ENCODE results near the gene CCDC6. TPM values are rescaled to one million over a fixed set of nuclear protein-coding genes. Genes with fewer than 3 reads are reported as not detected.

CCDC6 gene
- total RNA-seq, 1 experiment from 2014 or later: 58.4 TPM

DNA sequence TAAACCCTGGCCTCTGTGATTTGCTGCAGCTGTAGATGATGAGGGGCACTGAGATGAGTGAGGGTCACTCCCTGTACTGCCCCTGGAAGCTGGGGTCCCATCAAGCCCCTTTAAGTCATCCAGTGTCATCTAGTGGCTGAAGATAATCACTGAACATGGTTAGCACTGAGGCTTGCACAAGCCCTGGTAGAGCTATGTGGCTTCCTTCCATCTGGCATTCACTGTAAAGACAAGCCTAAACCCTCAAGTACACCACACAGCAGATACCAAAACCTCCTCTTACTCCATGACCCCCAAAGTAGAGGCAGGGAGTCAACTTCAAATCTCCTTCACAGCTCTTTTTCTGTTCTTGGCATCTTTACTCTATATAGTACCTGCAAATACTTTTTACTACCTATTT lies 80.4 kb downstream of the CCDC6 start:
- peaks cover 27 to 43% of the 10 kb centered on the region in 2 experiments for H3K4me1 Mint-ChIP-seq
- peak overlapping the region in 1 of 3 experiments; percentile 8; a peak in 1 of 7 replicates for H3K27ac Mint-ChIP-seq

More for the DNA sequence above, 80.4 kb downstream of the CCDC6 start:
- DNase-seq: no peak
- Histone ChIP-seq H3K79me1 (ENCODE audit: insufficient read depth, low read depth, low read length, poor library complexity, severe bottlenecking) (peaks cover 11% of the 10 kb centered on the region), H4K8ac (replicated peaks; ENCODE audit: insufficient read length, low read depth, low read length) (no peak overlapping the region), H3K79me2 (ENCODE audit: insufficient read depth, low read length) (peaks cover 5% of the 10 kb centered on the region; the same call in 1 of the 2 replicates), H3K9ac (ENCODE audit: extremely low read depth, insufficient read length, low read length) (no peak overlapping the region), H3T11ph (ENCODE audit: low read length) (no peak overlapping the region), H2BK20ac (ENCODE audit: low read depth, low read length, poor library complexity, severe bottlenecking) (no peak overlapping the region), H3K56ac (ENCODE audit: insufficient read length, low read depth, low read length) (no peak overlapping the region), H2AFZ (ENCODE audit: low read length) (no peak overlapping the region), H2BK120ac (ENCODE audit: low read depth, low read length, poor library complexity, severe bottlenecking) (no peak overlapping the region), H3K18ac (ENCODE audit: insufficient read length, low read depth, low read length) (no peak overlapping the region), H3K4me1 (ENCODE audit: insufficient read depth, low read length) (no peaks in the 10 kb centered on the region), H2BK15ac (ENCODE audit: low read depth, low read length) (no peak overlapping the region), H2BK5ac (ENCODE audit: insufficient read length, low read length) (no peak overlapping the region), H4K91ac (ENCODE audit: insufficient read length, low read depth, low read length) (no peak overlapping the region), H3K27me3 (ENCODE audit: insufficient read depth, low read length) (no peaks in the 10 kb centered on the region), H2BK12ac (ENCODE audit: insufficient read length, low read depth, low read length) (no peak overlapping the region), H3K14ac (ENCODE audit: insufficient read depth, low read length) (no peak overlapping the region), H4K20me1 (ENCODE audit: control insufficient read depth, insufficient read depth, insufficient read length) (no peaks in the 10 kb centered on the region), H3K4ac (ENCODE audit: low read depth, low read length) (no peak overlapping the region), H3K23ac (ENCODE audit: insufficient read length, low read depth, low read length) (no peak overlapping the region), H2AK5ac (ENCODE audit: insufficient read length, low read length) (no peak overlapping the region), H3K4me2 (ENCODE audit: insufficient read depth, insufficient read length, low read length) (no peak overlapping the region), H3K23me2 (ENCODE audit: insufficient read length, low read depth, low read length, poor library complexity, severe bottlenecking) (no peaks in the 10 kb centered on the region), H3K9me3 (ENCODE audit: control insufficient read depth, low read depth, low read length) (no peaks in the 10 kb centered on the region), H4K5ac (ENCODE audit: insufficient read length, low read depth, low read length) (no peak overlapping the region), H3K27ac (ENCODE audit: insufficient read length, low read depth, low read length) (no peak overlapping the region)
- H3K27me3 Mint-ChIP-seq (ENCODE audit: low read depth): no peaks in the 10 kb centered on the region
- TF ChIP-seq, protein P1, sequence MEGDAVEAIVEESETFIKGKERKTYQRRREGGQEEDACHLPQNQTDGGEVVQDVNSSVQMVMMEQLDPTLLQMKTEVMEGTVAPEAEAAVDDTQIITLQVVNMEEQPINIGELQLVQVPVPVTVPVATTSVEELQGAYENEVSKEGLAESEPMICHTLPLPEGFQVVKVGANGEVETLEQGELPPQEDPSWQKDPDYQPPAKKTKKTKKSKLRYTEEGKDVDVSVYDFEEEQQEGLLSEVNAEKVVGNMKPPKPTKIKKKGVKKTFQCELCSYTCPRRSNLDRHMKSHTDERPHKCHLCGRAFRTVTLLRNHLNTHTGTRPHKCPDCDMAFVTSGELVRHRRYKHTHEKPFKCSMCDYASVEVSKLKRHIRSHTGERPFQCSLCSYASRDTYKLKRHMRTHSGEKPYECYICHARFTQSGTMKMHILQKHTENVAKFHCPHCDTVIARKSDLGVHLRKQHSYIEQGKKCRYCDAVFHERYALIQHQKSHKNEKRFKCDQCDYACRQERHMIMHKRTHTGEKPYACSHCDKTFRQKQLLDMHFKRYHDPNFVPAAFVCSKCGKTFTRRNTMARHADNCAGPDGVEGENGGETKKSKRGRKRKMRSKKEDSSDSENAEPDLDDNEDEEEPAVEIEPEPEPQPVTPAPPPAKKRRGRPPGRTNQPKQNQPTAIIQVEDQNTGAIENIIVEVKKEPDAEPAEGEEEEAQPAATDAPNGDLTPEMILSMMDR (conservative IDR thresholded peaks at IDR 0.05): no peak
- H3K4me3 Mint-ChIP-seq: no peak overlapping the region
- H3K9me3 Mint-ChIP-seq: peaks cover 0 to 2% of the 10 kb centered on the region in 2 experiments; a peak in 1 of 5 replicates
- H3K36me3 Mint-ChIP-seq (ENCODE audit: insufficient read depth in 1 of 3, low read depth in 3 of 3): peaks cover 28 to 40% (median 28%) of the 10 kb centered on the region in 3 experiments
